Activated CD4-positive, alpha-beta T cell treated with anti-CD3 and anti-CD28 coated beads, Interleukin-2, amount 50 U/mL, for 4 hours (primary cell): ENCODE results near the gene FEZ2.
"Not testable (repeated sequence)": the region's sequence is repeated elsewhere in the genome, so short reads cannot be mapped to it uniquely, and the experiment has no call there.

Source experiments
- DNase-seq, 2 experiments: peaks; one replicate each; pipeline ENCODE4 v3.0.0-alpha.2; 2020

FEZ2 gene

GRCh38 chr2:36597532-36598377, at the start of gene FEZ2:
Gene FEZ2 (minus strand): TSS chr2:36598168. CDS start chr2:36598142, 26 bp downstream.
- peak; percentile 39 to 42 for DNase-seq

GRCh38 chr2:36634981-36635597, 37.1 kb upstream of the FEZ2 start:
- no peak for DNase-seq

GRCh38 chr2:36633470-36634092, 35.6 kb upstream of the FEZ2 start:
- no peak for DNase-seq

- DNase-seq, result no peak
These were observed 28.8 kb upstream of the FEZ2 start for GRCh38 chr2:36626756-36627155.

- DNase-seq, result no peak
These were observed 28.1 kb upstream of the FEZ2 start for GRCh38 chr2:36626071-36626470.

GRCh38 chr2:36625304-36625703, 27.3 kb upstream of the FEZ2 start:
- DNase-seq, result no peak

GRCh38 chr2:36620321-36620720, 22.4 kb upstream of the FEZ2 start:
- no peak for DNase-seq

GRCh38 chr2:36618381-36618780, 20.4 kb upstream of the FEZ2 start:
- DNase-seq, result no peak

- DNase-seq, result no peak
These were observed 19.0 kb upstream of the FEZ2 start for GRCh38 chr2:36616947-36617346.

GRCh38 chr2:36615222-36615621, 17.3 kb upstream of the FEZ2 start:
- DNase-seq, result no peak

- no peak for DNase-seq
These were observed 15.8 kb upstream of the FEZ2 start for GRCh38 chr2:36613801-36614200.

- DNase-seq, result no peak
These were observed 13.5 kb upstream of the FEZ2 start for GRCh38 chr2:36611316-36611990.

GRCh38 chr2:36609507-36609906, 11.5 kb upstream of the FEZ2 start:
- no peak for DNase-seq

GRCh38 chr2:36607947-36608346, 10.0 kb upstream of the FEZ2 start:
- DNase-seq, result no peak

GRCh38 chr2:36606925-36607324, 9.0 kb upstream of the FEZ2 start:
- no peak for DNase-seq

- DNase-seq, result no peak
These were observed 7.3 kb upstream of the FEZ2 start for GRCh38 chr2:36605273-36605672.

GRCh38 chr2:36603629-36604028, 5.7 kb upstream of the FEZ2 start:
- DNase-seq, result not testable (repeated sequence)

- DNase-seq, result no peak
These were observed 901 bp downstream of the FEZ2 start for GRCh38 chr2:36597003-36597531.

GRCh38 chr2:36596397-36596796, 1.6 kb downstream of the FEZ2 start:
- no peak for DNase-seq

- DNase-seq, result no peak
These were observed 3.1 kb downstream of the FEZ2 start for GRCh38 chr2:36594849-36595248.

GRCh38 chr2:36589230-36589630, 8.7 kb downstream of the FEZ2 start:
- DNase-seq, result no peak

GRCh38 chr2:36587556-36587955, 10.4 kb downstream of the FEZ2 start:
- no peak for DNase-seq

GRCh38 chr2:36587101-36587500, 10.9 kb downstream of the FEZ2 start:
- no peak for DNase-seq
